Trophoblast cell (in vitro differentiated cells and primary cell): Measurements from ENCODE around the gene KRT86.

Source experiments
- DNase-seq, 2 donors: peaks; one replicate each; pipeline ENCODE4 v3.0.0-alpha.2; 2016
- H2AFZ ChIP-seq: 2 replicates; pipeline ENCODE4 v1.6.1; 2013; ENCODE audit warnings: low read length, moderate library complexity, mild to moderate bottlenecking; ENCODE audit not compliant: insufficient read depth, poor library complexity
- H2AK5ac ChIP-seq: 2 replicates; pipeline ENCODE4 v1.6.1; 2013; ENCODE audit warnings: mild to moderate bottlenecking, low read length
- H2BK120ac ChIP-seq: 2 replicates; pipeline ENCODE4 v1.6.1; 2013; ENCODE audit warnings: low read length, mild to moderate bottlenecking, moderate library complexity; ENCODE audit not compliant: insufficient read depth, poor library complexity
- H2BK12ac ChIP-seq: 2 replicates; pipeline ENCODE4 v1.6.1; 2013; ENCODE audit warnings: mild to moderate bottlenecking, low read length, moderate library complexity
- H2BK5ac ChIP-seq: 2 replicates; pipeline ENCODE4 v1.6.1; 2013; ENCODE audit warnings: low read length, low read depth, moderate library complexity, mild to moderate bottlenecking; ENCODE audit not compliant: poor library complexity
- H3K14ac ChIP-seq: 2 replicates; pipeline ENCODE4 v1.6.1; 2013; ENCODE audit warnings: mild to moderate bottlenecking, low read length
- H3K18ac ChIP-seq: 2 replicates; pipeline ENCODE4 v1.6.1; 2013; ENCODE audit warnings: mild to moderate bottlenecking, low read length
- H3K23ac ChIP-seq: 2 replicates; pipeline ENCODE4 v1.6.1; 2013; ENCODE audit warnings: low read length
- H3K27ac ChIP-seq: 2 replicates; pipeline ENCODE4 v1.5.1; 2013; ENCODE audit warnings: low read depth, mild to moderate bottlenecking, inconsistent platforms, low read length, moderate library complexity
- H3K27me3 ChIP-seq: 2 replicates; pipeline ENCODE4 v1.6.1; 2013; ENCODE audit warnings: inconsistent platforms, mild to moderate bottlenecking, low read length, moderate library complexity; ENCODE audit not compliant: insufficient read depth
- H3K36me3 ChIP-seq, 2 experiments: 1 replicate in 1 of 2; 2 replicates in 1 of 2; pipeline ENCODE4 v1.6.1; 2013; ENCODE audit warnings: low read length in 2 of 2, mild to moderate bottlenecking in 2 of 2, moderate library complexity in 1 of 2; ENCODE audit not compliant: insufficient read depth in 2 of 2, control insufficient read depth in 1 of 2
- H3K4ac ChIP-seq: 2 replicates; pipeline ENCODE4 v1.6.1; 2013; ENCODE audit warnings: low read depth, mild to moderate bottlenecking, low read length, moderate library complexity
- H3K4me1 ChIP-seq, 2 experiments: 1 replicate in 1 of 2; 2 replicates in 1 of 2; pipeline ENCODE4 v1.6.1; 2013; ENCODE audit warnings: low read length in 2 of 2, mild to moderate bottlenecking in 2 of 2, moderate library complexity in 1 of 2; ENCODE audit not compliant: insufficient read depth in 2 of 2, control insufficient read depth in 1 of 2
- H3K4me2 ChIP-seq: 2 replicates; pipeline ENCODE4 v1.6.1; 2013; ENCODE audit warnings: inconsistent platforms, mild to moderate bottlenecking, low read length, moderate library complexity
- H3K4me3 ChIP-seq: 2 replicates; pipeline ENCODE4 v1.5.1; 2013; ENCODE audit warnings: mild to moderate bottlenecking, low read depth, low read length, inconsistent platforms
- H3K79me1 ChIP-seq: one replicate; pipeline ENCODE4 v1.6.1; 2013; ENCODE audit warnings: low read length
- H3K79me2 ChIP-seq: 2 replicates; pipeline ENCODE4 v1.6.1; 2013; ENCODE audit warnings: low read length, mild to moderate bottlenecking; ENCODE audit not compliant: control insufficient read depth, insufficient read depth, poor library complexity
- H3K9ac ChIP-seq: 2 replicates; pipeline ENCODE4 v1.6.1; 2013; ENCODE audit warnings: mild to moderate bottlenecking, low read length
- H3K9me3 ChIP-seq: 2 replicates; pipeline ENCODE4 v1.6.1; 2013; ENCODE audit warnings: low read depth, mild to moderate bottlenecking, control low read depth, inconsistent platforms, low read length; ENCODE audit not compliant: insufficient read depth
- H4K12ac ChIP-seq: 2 replicates; pipeline ENCODE4 v1.6.1; 2013; ENCODE audit warnings: low read depth, mild to moderate bottlenecking, low read length, moderate library complexity
- H4K8ac ChIP-seq: 2 replicates; pipeline ENCODE4 v1.6.1; 2013; ENCODE audit warnings: low read depth, mild to moderate bottlenecking, low read length, moderate library complexity
- H4K91ac ChIP-seq: one replicate; pipeline ENCODE4 v1.6.1; 2013; ENCODE audit warnings: low read depth, mild to moderate bottlenecking, low read length, moderate library complexity
- WGBS: extraction: QIAGEN DNeasy Blood & Tissue Kit; methylation state at CpG from one replicate; pipeline ENCODE4 v1.1.7; 2013; ENCODE audit warnings: missing lambda C conversion rate; ENCODE audit not compliant: insufficient read length, insufficient coverage; ENCODE audit errors: extremely low coverage; 5-methylcytosine and 5-hydroxymethylcytosine counted together

Gene KRT86

GRCh38 chr12:52331833-52332232 lies 57.4 kb downstream of the KRT86 start:
- Histone ChIP-seq H3K14ac (no peak overlapping the region), H3K9ac (no peak overlapping the region), H4K12ac (no peak overlapping the region), H3K18ac (no peak overlapping the region), H4K8ac (no peak overlapping the region), H3K9me3 (peaks cover 3% of the 10 kb centered on the region), H3K36me3 (no peaks in the 10 kb centered on the region), H4K91ac (no peak overlapping the region), H3K4me1 (peaks cover 0 to 4% of the 10 kb centered on the region in 2 experiments), H2BK120ac (no peak overlapping the region), H2AK5ac (no peak overlapping the region), H3K23ac (no peak overlapping the region), H2BK5ac (no peak overlapping the region), H3K79me1 (no peaks in the 10 kb centered on the region), H3K4ac (no peak overlapping the region), H2BK12ac (no peak overlapping the region), H3K79me2 (no peaks in the 10 kb centered on the region), H3K27me3 (no peaks in the 10 kb centered on the region), H2AFZ (no peak overlapping the region), H3K27ac (no peak overlapping the region), H3K4me3 (no peak overlapping the region), H3K4me2 (no peak overlapping the region)
- no peak for DNase-seq
- WGBS, result no CpG with 5 or more reads among the region's 3 CpGs

GRCh38 chr12:52332381-52332780 lies 57.9 kb downstream of the KRT86 start:
- Histone ChIP-seq H4K12ac (no peak overlapping the region), H3K9me3 (peaks cover 3% of the 10 kb centered on the region), H3K18ac (no peak overlapping the region), H3K4me1 (peaks cover 0 to 4% of the 10 kb centered on the region in 2 experiments), H3K27me3 (no peaks in the 10 kb centered on the region), H2AFZ (no peak overlapping the region), H2BK120ac (no peak overlapping the region), H4K8ac (no peak overlapping the region), H2BK5ac (no peak overlapping the region), H3K23ac (no peak overlapping the region), H2AK5ac (no peak overlapping the region), H3K79me2 (no peaks in the 10 kb centered on the region), H3K4me3 (no peak overlapping the region), H3K4me2 (no peak overlapping the region), H3K4ac (no peak overlapping the region), H3K9ac (no peak overlapping the region), H3K14ac (no peak overlapping the region), H3K36me3 (no peaks in the 10 kb centered on the region), H3K27ac (no peak overlapping the region), H2BK12ac (no peak overlapping the region), H3K79me1 (no peaks in the 10 kb centered on the region), H4K91ac (no peak overlapping the region)
- no peak for DNase-seq
- WGBS, result no CpG with 5 or more reads among the region's 1 CpG

DNA sequence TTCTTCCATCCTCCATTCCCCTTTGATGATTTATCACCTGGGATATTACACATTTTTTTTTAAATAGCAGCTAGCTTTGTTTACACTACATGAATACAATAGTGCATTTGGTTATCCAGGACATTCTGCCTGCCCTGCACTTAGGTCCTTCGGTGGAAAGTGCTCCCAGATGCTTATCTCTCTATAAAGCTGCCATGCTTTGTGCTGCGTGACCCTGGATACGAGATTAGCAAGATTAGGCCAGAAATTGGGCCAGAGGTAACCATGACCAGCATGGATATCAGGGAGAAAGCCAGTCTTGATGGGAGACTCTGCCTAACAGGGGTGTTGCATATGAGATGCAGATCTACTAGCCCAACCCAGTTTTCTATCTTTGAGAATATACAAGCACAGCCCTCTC lies 58.9 kb downstream of the KRT86 start:
- no peak overlapping the region for H3K4me2 ChIP-seq
- peak overlapping the region; percentile 59 for H3K9ac ChIP-seq
- no peak overlapping the region for H3K27ac ChIP-seq
- H3K4me1 ChIP-seq, result peaks cover 3 to 4% of the 10 kb centered on the region in 2 experiments
- no peak overlapping the region for H2BK120ac ChIP-seq
- no peaks in the 10 kb centered on the region for H3K27me3 ChIP-seq
- no peak overlapping the region for H4K12ac ChIP-seq
- no peak overlapping the region for H3K23ac ChIP-seq
- H3K36me3 ChIP-seq, result no peaks in the 10 kb centered on the region
- H3K9me3 ChIP-seq, result peaks cover 3% of the 10 kb centered on the region
- no peak for DNase-seq
- H3K4ac ChIP-seq, result no peak overlapping the region
- H2BK5ac ChIP-seq, result no peak overlapping the region
- no peak overlapping the region for H2AFZ ChIP-seq
- H2BK12ac ChIP-seq, result no peak overlapping the region
- no peak overlapping the region for H3K4me3 ChIP-seq
- no CpG with 5 or more reads among the region's 3 CpGs for WGBS
- no peak overlapping the region for H4K8ac ChIP-seq
- no peak overlapping the region for H2AK5ac ChIP-seq
- H4K91ac ChIP-seq, result no peak overlapping the region
- no peak overlapping the region for H3K18ac ChIP-seq
- no peaks in the 10 kb centered on the region for H3K79me2 ChIP-seq
- no peak overlapping the region for H3K14ac ChIP-seq
- no peaks in the 10 kb centered on the region for H3K79me1 ChIP-seq

- WGBS, result no CpG with 5 or more reads among the region's 3 CpGs
- Histone ChIP-seq H4K91ac (no peak overlapping the region), H3K4ac (no peak overlapping the region), H3K27ac (no peak overlapping the region), H2BK5ac (no peak overlapping the region), H2BK120ac (no peak overlapping the region), H4K12ac (no peak overlapping the region), H3K4me1 (peaks cover 3 to 4% of the 10 kb centered on the region in 2 experiments), H3K36me3 (no peaks in the 10 kb centered on the region), H3K9ac (no peak overlapping the region), H2AFZ (no peak overlapping the region), H3K4me2 (no peak overlapping the region), H3K27me3 (no peaks in the 10 kb centered on the region), H3K4me3 (no peak overlapping the region), H4K8ac (no peak overlapping the region), H2AK5ac (no peak overlapping the region), H2BK12ac (no peak overlapping the region), H3K23ac (no peak overlapping the region), H3K79me1 (no peaks in the 10 kb centered on the region), H3K14ac (no peak overlapping the region), H3K18ac (no peak overlapping the region), H3K9me3 (peaks cover 3% of the 10 kb centered on the region), H3K79me2 (no peaks in the 10 kb centered on the region)
- DNase-seq, result no peak
Observed at GRCh38 chr12:52334185-52334584, 59.7 kb downstream of the KRT86 start.
